K562 (cell line): ENCODE measurements around the gene TMEM61. TPM values are rescaled to one million over a fixed set of nuclear protein-coding genes. Genes with fewer than 3 reads are reported as not detected.

Experiments
- ARID4B ChIP-seq: sonication (generic); formaldehyde crosslinking; IDR thresholded peaks from 2 replicates; pipeline ENCODE4 v1.8.0; 2022; ENCODE audit warnings: mild to moderate bottlenecking, missing genetic modification reagents
- ATF6 ChIP-seq: sonication (generic); formaldehyde crosslinking; IDR thresholded peaks from 2 replicates; pipeline ENCODE4 v1.4.0; 2020; ENCODE audit warnings: mild to moderate bottlenecking, missing genetic modification reagents
- CAMTA2 ChIP-seq: fragments of 250-450 bp; sonication (Bioruptor Pico); conservative IDR thresholded peaks from 2 replicates; pipeline ENCODE4 v1.5.1; 2022
- DIDO1 ChIP-seq: fragments of 450-650 bp; IDR thresholded peaks from 2 replicates; pipeline ENCODE4 v1.6.1; 2016; ENCODE audit warnings: low read depth, missing biosample characterization, missing genetic modification characterization
- IRF2 ChIP-seq: sonication (generic); formaldehyde crosslinking; IDR thresholded peaks from 2 replicates; pipeline ENCODE4 v1.8.1; 2022; ENCODE audit warnings: mild to moderate bottlenecking, missing genetic modification reagents
- MAZ ChIP-seq, 2 experiments: fragments of 450-650 bp in 1 of 2; sonication (generic) in 1 of 2; formaldehyde crosslinking; IDR thresholded peaks in 1 of 2; conservative IDR thresholded peaks in 1 of 2; 2 replicates each; pipeline versions ENCODE4 v1.4.0 to v1.5.0; 2020; ENCODE audit warnings: mild to moderate bottlenecking in 1 of 2, missing genetic modification reagents in 1 of 2
- RAD21 ChIP-seq, 2 experiments: fragments of 250-450 bp in 1 of 2; fragments of 450-650 bp in 1 of 2; sonication (Bioruptor Pico) in 1 of 2; formaldehyde crosslinking in 1 of 2; IDR thresholded peaks in 1 of 2; conservative IDR thresholded peaks in 1 of 2; 2 replicates each; pipeline versions ENCODE4 v1.4.0 to v1.8.0; 2020 to 2022; ENCODE audit warnings: mild to moderate bottlenecking in 2 of 2, moderate library complexity in 1 of 2
- RBM25 ChIP-seq: fragments of 200-400 bp; formaldehyde crosslinking; IDR thresholded peaks from 2 replicates; pipeline ENCODE4 v1.6.1; 2018; ENCODE audit warnings: low read length, low read depth, moderate library complexity; ENCODE audit not compliant: severe bottlenecking
- SMAD2 ChIP-seq: fragments of 150-350 bp; IDR thresholded peaks from 2 replicates; pipeline ENCODE4 v1.6.1; 2014; ENCODE audit warnings: low read depth, mild to moderate bottlenecking, low read length
- THRAP3 ChIP-seq: fragments of 450-650 bp; IDR thresholded peaks from 2 replicates; pipeline ENCODE4 v1.6.1; 2016; ENCODE audit warnings: mild to moderate bottlenecking, inconsistent platforms, borderline replicate concordance
- XRCC3 ChIP-seq: fragments of 450-650 bp; IDR thresholded peaks from 2 replicates; pipeline ENCODE4 v1.6.1; 2017; ENCODE audit warnings: mild to moderate bottlenecking, moderate library complexity
- YBX1 ChIP-seq: fragments of 450-650 bp; IDR thresholded peaks from 2 replicates; pipeline ENCODE4 v1.7.1; 2016; ENCODE audit warnings: mild to moderate bottlenecking
- ZNF12 ChIP-seq: sonication (generic); formaldehyde crosslinking; IDR thresholded peaks from 2 replicates; pipeline ENCODE4 v1.4.0; 2020; ENCODE audit warnings: mild to moderate bottlenecking, missing genetic modification reagents
- ZNF24 ChIP-seq: fragments of 450-650 bp; IDR thresholded peaks from 2 replicates; pipeline ENCODE4 v1.6.1; 2016
- ZNF324 ChIP-seq: fragments of 250-450 bp; sonication (Bioruptor Pico); IDR thresholded peaks from 2 replicates; pipeline ENCODE4 v1.4.0; 2020; ENCODE audit warnings: mild to moderate bottlenecking
- ZNF507 ChIP-seq: conservative IDR thresholded peaks from 2 replicates; pipeline ENCODE4 v1.6.1; 2017; ENCODE audit warnings: missing genetic modification characterization, missing compliant biosample characterization
- ZNF592 ChIP-seq: fragments of 450-650 bp; IDR thresholded peaks from 2 replicates; pipeline ENCODE4 v1.6.1; 2017; ENCODE audit warnings: antibody characterized with exemption, mild to moderate bottlenecking
- polyA plus RNA-seq, 8 experiments: library from polyadenylated mRNA; depleted of rRNA in 4 of 8; stranded (reverse) in 5 of 8; unstranded in 3 of 8; fragments of >200 nt; fragmentation: Nextera tagmentation in 2 of 8; fragmentation: Illumina TruSeq in 1 of 8; extraction: Ambion mirVana in 2 of 8; extraction: Trizol in 1 of 8; gene quantifications; 2 replicates each; pipeline versions ENCODE4 v1.2.1 to v1.2.3, GENCODE V29; 2011 to 2014; ENCODE audit warnings: inconsistent platforms in 1 of 8, missing spikeins in 1 of 8
- total RNA-seq, 7 experiments: library from RNA; depleted of rRNA in 6 of 7; stranded (reverse); fragments of >200 nt in 6 of 7; fragmentation: Illumina TruSeq in 2 of 7; extraction: Trizol in 2 of 7; gene quantifications; 2 replicates each; pipeline versions ENCODE4 v1.2.1 to v1.2.3, GENCODE V29; 2011 to 2021; ENCODE audit warnings: low replicate concordance in 1 of 7

The TMEM61 gene
- total and polyA plus RNA-seq, 9 of the 15 experiments (the other 6 are each of a cell fraction or from before 2014, with no cell fraction given): not detected

GRCh38 chr1:54996359-54996868, 16.0 kb downstream of the TMEM61 start (continued):
- TF ChIP-seq DIDO1: no peak
- TF ChIP-seq ZNF324 (CRISPR knock-in tag): no peak
- no peak for TF ChIP-seq ZNF12 (CRISPR knock-in tag)
- no peak for TF ChIP-seq SMAD2
- TF ChIP-seq RAD21 (CRISPR knock-in tag; conservative IDR thresholded peaks at IDR 0.05 in 1 of 2, IDR thresholded peaks at IDR 0.05 in 1 of 2): peak; percentile 90 to 94
- peak; percentile 49 for TF ChIP-seq RBM25
- no peak for TF ChIP-seq ARID4B (CRISPR knock-in tag)
- TF ChIP-seq MAZ (CRISPR knock-in tag; conservative IDR thresholded peaks at IDR 0.05 in 1 of 2, IDR thresholded peaks at IDR 0.05 in 1 of 2): peak; percentile 42 to 83
- TF ChIP-seq CAMTA2 (CRISPR knock-in tag): no peak
- no peak for TF ChIP-seq XRCC3
- no peak for TF ChIP-seq YBX1
- TF ChIP-seq ZNF507 (tag): no peak
- no peak for TF ChIP-seq ATF6 (CRISPR knock-in tag)
- TF ChIP-seq IRF2 (CRISPR knock-in tag): no peak
- TF ChIP-seq ZNF24: no peak
- TF ChIP-seq THRAP3: no peak
- no peak for TF ChIP-seq ZNF592
